22Rv1 (cell line): ENCODE measurements around the gene ZFP92.

Experiments used
- CTCF ChIP-seq: fragments of 450-650 bp; IDR thresholded peaks from 2 replicates; pipeline ENCODE4 v1.5.1; 2017; ENCODE audit warnings: mild to moderate bottlenecking
- ZFX ChIP-seq: fragments of 450-650 bp; IDR thresholded peaks from 2 replicates; pipeline ENCODE4 v1.6.1; 2017; ENCODE audit warnings: antibody characterized with exemption, borderline replicate concordance

GRCh38 chrX:153444333-153445011 is 33.2 kb downstream of the ZFP92 start:
- TF ChIP-seq CTCF (no peak), ZFX (no peak)
